NT2/D1 (cell line): ENCODE results near the gene CEP85L.

ENCODE experiments used
- SUZ12 ChIP-seq: IDR thresholded peaks from 2 replicates; pipeline ENCODE4 v1.6.1; 2011; ENCODE audit not compliant: insufficient read length, insufficient read depth; ENCODE audit errors: extremely low read depth
- YY1 ChIP-seq: IDR thresholded peaks from 2 replicates; pipeline ENCODE4 v1.6.1; 2011; ENCODE audit not compliant: insufficient read length, insufficient read depth
- ZNF274 ChIP-seq: IDR thresholded peaks from 2 replicates; pipeline ENCODE4 v1.6.1; 2011; ENCODE audit warnings: mild to moderate bottlenecking, low read depth, low read length

- TF ChIP-seq SUZ12: no peak
- no peak for TF ChIP-seq ZNF274
- TF ChIP-seq YY1: no peak
These were observed 23.8 kb upstream of the CEP85L start for GRCh38 chr6:118675225-118675624.
